NCI-H2029 treated with DMSO at 0.1 percent for 48 hours (cell line): ENCODE measurements around the gene KDELR1.
A peak's percentile ranks its signal among the peaks of the same experiment; 100 is the strongest.

Source experiments
- DNase-seq: peaks from one replicate; lab custom pipeline; 2025; lab: John Stamatoyannopoulos, UW

Gene KDELR1

DNA sequence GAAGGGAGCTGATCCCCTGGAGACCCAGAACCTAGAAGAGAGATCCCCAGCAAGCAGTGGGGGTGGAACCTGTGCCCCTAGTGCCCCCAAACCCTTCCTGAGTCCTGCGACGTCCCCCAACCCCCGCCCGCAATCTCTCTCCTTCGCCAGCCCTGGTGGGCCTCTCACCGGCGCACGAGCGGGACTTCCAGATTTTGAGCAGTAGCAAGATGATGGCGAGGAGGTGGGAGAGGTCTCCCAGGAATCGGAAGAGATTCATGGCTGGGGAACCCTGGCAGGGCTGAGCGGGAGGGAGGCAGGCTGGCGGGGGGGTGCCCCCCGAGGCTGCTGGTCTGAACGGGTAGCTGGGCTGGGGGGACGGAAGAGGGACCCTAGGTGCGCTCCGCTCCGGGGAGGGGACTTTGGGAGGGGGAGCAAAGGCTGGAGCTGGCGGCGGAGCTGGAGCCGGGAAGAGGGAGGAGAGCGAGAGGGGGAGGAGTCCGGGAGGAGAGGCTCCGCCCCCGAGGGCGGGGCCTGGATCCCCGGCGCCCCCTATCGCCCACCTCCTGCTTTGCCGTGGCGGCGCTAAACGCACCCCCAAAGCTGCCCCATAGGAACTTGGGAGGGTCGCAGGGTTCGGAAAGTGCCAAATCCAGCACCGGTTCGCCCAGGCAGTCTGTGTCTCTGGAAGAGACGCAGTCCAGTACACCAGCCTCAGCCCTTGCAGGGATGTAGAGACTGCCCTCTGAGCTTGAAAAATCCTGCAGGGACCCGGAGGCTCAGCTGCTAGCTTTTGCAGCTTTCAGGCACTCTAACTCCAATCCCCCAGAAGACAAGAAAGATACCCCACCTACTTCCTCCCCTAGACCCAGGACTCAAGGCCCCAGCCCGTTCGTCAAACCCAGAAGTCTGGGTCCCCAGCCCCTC, at the start of gene KDELR1:
Gene KDELR1 (minus strand): TSS at position 452 of the 906 bp plus-strand sequence. CDS start 193 bp downstream, at position 259.
- DNase-seq, result peak; percentile 49

DNA sequence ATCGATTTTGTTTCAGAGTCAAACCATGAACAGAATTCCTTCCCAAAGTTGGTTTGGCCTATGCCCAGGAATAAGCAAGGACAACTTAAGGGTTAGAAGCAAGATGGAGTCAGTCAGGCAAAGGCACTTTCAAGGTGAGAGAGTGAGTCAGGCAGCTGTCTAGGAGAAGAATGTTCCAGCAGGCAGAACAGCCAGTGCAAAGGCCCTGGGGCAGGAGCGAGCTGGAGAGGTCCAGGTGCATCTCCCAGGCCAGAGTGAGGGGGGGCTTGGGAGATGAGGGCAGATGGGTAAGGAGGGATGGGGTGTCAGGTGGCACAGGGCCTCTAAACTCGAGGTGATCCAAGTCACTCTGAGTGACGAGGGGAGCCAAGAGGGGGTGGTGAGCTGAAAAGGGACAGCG, 45.2 kb upstream of the KDELR1 start:
- DNase-seq, result no peak

- no peak for DNase-seq
Measured at GRCh38 chr19:48433337-48433736, 42.0 kb upstream of the KDELR1 start.

DNA sequence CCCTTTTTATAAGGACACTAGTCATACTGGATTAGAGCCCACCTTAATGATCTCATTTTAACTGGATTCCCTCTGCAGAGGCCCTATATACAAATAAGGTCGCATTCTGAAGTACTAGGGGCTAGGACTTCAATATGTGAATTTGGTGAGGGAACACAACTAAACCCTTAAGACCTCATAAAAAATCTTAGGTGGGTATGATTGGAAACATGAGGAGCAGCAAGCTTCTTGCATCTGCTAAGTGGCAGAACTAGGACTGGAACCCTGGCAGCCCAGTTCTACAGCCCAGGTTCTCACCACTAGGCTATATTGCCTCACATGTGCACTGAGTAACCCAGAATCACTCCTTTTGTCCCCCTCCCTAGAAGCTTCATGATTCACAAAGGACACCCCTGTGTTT, 37.3 kb upstream of the KDELR1 start:
- no peak for DNase-seq

GRCh38 chr19:48424694-48425219, 33.4 kb upstream of the KDELR1 start:
- DNase-seq, result no peak

- DNase-seq, result no peak
Measured at GRCh38 chr19:48421548-48421947, 30.2 kb upstream of the KDELR1 start.

- DNase-seq, result no peak
Measured at GRCh38 chr19:48419158-48419920, 28.0 kb upstream of the KDELR1 start.

DNA sequence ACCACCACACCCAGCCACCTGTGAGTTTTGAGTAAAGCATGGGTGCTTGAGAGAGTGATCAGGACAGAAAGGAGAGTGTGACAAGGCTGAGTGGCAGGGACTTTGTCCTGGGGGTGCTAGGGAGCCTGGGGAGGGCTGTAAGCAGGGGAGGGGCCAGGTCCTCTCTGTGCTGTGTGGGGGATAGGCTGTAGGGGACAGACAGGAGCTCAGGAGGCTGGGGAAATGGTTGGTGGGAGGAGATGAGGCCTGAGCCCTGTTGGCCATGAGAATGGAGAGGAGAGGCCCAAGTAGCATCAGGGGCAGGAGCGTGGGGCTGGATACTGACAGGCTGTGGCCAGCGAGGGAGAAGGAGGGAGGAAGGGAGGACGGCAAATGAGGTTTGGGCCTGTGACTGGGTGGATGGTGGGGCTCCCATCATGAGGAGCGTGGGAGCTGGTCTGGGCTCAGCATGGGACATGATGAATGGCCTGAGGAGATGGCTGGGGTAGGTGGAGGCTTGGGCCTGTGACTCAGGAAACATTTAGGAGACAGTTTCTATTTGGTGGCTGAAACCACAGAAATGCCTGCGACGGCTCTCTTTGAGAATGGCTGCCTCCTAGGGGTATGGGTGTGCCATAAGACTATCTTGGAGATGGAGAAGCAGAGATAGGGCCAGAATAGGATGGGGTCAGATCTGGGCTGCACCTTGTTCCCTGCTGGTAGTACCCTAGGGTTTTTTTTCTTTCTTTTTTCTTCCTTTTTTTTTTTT, 27.1 kb upstream of the KDELR1 start:
- DNase-seq, result no peak

- DNase-seq, result no peak
Measured at GRCh38 chr19:48417421-48417820, 26.1 kb upstream of the KDELR1 start.

DNA sequence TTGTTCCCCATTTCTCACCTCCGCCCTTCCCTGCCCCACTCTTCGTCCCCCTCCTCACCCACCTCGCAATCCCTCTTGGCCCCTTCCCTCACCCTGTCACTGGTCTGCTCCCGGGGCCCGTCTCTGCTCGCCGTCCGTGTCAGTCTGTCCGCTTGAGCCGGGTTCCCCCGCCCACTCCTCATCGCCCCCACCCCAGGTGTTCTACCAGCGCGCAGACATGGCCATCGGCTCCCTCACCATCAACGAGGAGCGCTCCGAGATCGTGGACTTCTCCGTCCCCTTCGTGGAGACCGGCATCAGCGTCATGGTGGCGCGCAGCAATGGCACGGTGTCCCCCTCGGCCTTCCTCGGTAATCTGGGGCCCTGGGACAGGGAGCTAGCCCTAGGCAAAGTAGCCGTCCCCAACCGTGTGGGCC, 24.5 kb upstream of the KDELR1 start:
- no peak for DNase-seq

- DNase-seq, result peak; percentile 67
Measured at GRCh38 chr19:48415395-48415794, 24.0 kb upstream of the KDELR1 start.

DNA sequence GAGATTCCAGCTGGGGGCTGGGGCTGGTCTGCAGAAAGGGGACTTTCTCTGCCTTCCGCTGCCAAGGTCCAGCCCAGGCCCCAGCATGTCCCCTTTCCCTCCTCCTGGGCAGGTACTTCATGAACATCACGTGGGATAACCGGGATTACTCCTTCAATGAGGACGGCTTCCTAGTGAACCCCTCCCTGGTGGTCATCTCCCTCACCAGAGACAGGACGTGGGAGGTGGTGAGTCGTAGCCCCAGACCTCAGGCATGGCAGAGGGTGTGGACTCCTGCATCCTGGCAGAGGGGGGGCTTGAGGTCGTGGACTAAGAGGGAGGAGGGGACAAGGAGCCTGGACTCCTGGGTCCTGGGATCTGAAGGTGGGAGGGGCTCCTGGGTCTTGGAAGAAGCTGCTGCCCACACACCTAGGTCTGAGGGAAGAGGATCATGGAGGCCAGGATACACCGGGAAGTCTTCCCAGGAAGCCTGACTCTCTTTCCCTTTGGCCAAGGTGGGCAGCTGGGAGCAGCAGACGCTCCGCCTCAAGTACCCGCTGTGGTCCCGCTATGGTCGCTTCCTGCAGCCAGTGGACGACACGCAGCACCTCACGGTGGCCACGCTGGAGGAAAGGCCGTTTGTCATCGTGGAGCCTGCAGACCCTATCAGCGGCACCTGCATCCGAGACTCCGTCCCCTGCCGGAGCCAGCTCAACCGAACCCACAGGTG, 22.7 kb upstream of the KDELR1 start:
- DNase-seq, result no peak

GRCh38 chr19:48405850-48406249, 14.5 kb upstream of the KDELR1 start:
- DNase-seq, result no peak

- DNase-seq, result no peak
Measured at GRCh38 chr19:48405010-48405659, 13.8 kb upstream of the KDELR1 start.

DNA sequence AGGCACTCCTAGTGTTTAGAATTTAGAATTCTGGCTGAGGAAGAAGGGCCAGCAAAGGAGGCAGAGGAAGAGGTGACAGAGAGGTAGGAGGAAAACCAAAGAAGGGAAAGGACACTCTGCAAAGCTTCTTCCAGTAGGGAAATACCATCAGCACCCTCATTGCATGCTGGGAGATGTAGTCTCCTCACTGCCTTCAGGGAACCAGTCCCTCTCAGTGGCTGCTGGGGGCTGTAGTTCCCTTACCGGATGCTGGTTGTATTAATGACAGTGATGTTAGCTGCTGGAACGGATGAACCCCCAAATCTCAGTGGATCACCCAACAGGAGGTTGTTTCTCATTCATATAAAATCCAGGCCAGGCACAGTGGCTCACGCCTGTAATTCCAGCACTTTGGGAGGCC, 12.3 kb upstream of the KDELR1 start:
- DNase-seq, result no peak

GRCh38 chr19:48401287-48401686, 9.9 kb upstream of the KDELR1 start:
- DNase-seq, result no peak

DNA sequence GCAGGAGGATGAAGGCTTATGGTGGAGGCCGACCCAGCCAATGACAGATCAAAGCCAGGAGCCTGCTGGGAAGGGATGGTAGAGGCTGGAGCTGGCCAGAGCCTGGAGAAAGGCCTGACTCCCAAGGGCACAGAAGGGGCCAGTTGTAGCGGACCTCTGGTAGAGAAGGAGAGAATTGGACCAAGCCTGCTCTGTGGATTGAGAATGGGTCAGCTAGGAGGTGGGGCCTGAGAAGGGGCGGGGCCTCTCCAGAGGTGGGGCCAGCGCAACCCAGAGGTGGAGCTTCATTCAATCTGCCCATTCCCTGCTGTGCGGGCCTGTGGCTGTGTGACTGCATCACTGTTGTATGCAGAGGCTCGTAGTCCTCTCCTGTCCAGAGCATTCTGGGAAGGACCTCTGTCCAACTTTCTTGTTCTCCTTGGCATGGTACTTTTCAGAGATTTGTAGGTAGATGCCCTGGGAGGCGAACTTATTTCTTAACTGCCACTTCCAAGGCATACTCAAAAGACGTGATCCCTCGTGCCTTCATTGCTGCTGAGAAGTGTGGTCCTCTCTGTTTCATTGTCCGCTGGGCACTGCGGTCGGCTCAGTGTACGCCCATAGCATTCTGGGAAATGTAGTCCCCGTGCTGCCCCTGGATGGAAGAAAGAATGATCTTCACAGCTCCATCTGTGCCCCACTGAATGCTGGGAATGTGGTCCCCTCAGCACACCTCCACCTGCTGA, 8.8 kb upstream of the KDELR1 start:
- peak; percentile 70 for DNase-seq

DNA sequence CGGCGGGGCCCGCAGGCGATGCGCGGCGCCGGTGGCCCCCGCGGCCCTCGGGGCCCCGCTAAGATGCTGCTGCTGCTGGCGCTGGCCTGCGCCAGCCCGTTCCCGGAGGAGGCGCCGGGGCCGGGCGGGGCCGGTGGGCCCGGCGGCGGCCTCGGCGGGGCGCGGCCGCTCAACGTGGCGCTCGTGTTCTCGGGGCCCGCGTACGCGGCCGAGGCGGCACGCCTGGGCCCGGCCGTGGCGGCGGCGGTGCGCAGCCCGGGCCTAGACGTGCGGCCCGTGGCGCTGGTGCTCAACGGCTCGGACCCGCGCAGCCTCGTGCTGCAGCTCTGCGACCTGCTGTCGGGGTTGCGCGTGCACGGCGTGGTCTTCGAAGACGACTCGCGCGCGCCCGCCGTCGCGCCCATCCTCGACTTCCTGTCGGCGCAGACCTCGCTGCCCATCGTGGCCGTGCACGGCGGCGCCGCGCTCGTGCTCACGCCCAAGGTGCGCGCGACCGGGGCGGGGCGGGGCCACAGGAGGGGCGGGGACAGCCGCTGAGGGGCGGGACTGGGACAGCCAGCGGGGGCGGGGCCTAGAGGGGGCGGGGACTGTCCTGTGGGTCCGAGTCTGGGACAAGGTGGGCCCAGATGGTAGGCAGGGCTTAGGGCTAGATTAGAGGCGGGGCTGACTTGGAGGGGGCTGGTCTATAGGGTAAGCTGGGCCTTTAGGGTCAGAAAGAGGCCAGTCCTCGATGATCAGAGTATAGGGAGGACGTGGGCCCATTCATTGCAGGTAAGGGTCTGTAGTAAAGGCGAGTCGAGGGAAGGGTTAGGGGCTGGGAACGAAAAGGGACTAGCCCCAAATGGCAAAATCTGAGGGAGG, 7.3 kb upstream of the KDELR1 start:
- DNase-seq, result peak; percentile 32

DNA sequence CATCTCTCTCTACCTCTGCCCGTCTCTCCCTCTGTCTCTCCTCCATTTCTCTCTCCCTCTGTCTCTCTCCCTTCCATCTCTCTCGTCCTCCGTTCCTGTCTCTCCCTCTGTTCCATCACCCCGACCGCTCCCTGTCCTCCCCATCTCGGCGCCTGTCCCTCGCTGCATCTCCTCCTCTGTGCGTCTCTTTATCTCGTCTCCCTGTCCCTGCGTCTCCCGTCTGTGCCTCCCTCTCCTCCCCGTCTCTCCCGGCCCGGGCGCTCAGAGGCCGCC, 6.7 kb upstream of the KDELR1 start:
- no peak for DNase-seq
